GM12878 (cell line): ENCODE data around the gene FAM47E. TPM values are rescaled to one million over a fixed set of nuclear protein-coding genes. Genes with fewer than 3 reads are reported as not detected.

Source experiments
- ATAC-seq: fragments of 200-7000 bp; cut with Tn5 transposase; 3 replicates; pipeline ENCODE4 v1.9.1; 2020; ENCODE audit warnings: mild to moderate bottlenecking, moderate library complexity
- BruUV-seq: library from RNA; stranded (reverse); fragments of 400-500 nt; replicated peaks from 2 replicates; lab custom pipeline; 2021; lab: Mats Ljungman, UMichigan
- CTCF ChIA-PET: fragments of 300-600 bp; sonication (Branson Sonifier 250); formaldehyde crosslinking; extraction: SDS; loops from one replicate; lab custom pipeline; 2021; ENCODE audit warnings: inconsistent platforms; lab: Yijun Ruan, JAX
- POLR2A ChIA-PET: fragments of 350-600 bp; formaldehyde crosslinking; extraction: SDS; loops from one replicate; lab custom pipeline; 2021; ENCODE audit warnings: inconsistent platforms; lab: Charles Lee
- RAD21 ChIA-PET: fragments of 300-600 bp; sonication (Branson Sonifier 250); formaldehyde crosslinking; loops from one replicate; lab custom pipeline; 2023; ENCODE audit warnings: antibody characterized with exemption; ENCODE audit not compliant: unreplicated experiment; lab: Charles Lee
- SMC1A ChIA-PET: fragments of 300-600 bp; sonication (Branson Sonifier 250); formaldehyde crosslinking; loops from one replicate; lab custom pipeline; 2023; ENCODE audit not compliant: unreplicated experiment, uncharacterized antibody; lab: Charles Lee
- DNase-seq: peaks from one replicate; pipeline ENCODE4 v3.0.0-alpha.2; 2011; ENCODE audit warnings: low read depth, low spot score
- FAIRE-seq: peaks from 3 replicates; lab custom pipeline; 2011; peaks lifted over from hg19 to GRCh38; lab: Jason Lieb, UNC
- H2AFZ ChIP-seq: 2 replicates; pipeline ENCODE4 v1.6.0; 2011; ENCODE audit warnings: low read depth, low read length, control low read depth; ENCODE audit not compliant: control insufficient read depth
- H3K27ac ChIP-seq: 2 replicates; pipeline ENCODE4 v1.5.1; 2011; ENCODE audit warnings: control low read depth; ENCODE audit not compliant: control insufficient read depth, insufficient read depth
- H3K27me3 ChIP-seq, 2 experiments: replicated peaks in 1 of 2; 2 replicates each; pipeline versions ENCODE4 v1.6.0 to v1.6.1; 2011; ENCODE audit warnings: low read length in 1 of 2; ENCODE audit not compliant: control insufficient read depth in 2 of 2, insufficient read depth in 2 of 2
- H3K36me3 ChIP-seq, 2 experiments: 2 replicates each; pipeline ENCODE4 v1.5.1; 2011; ENCODE audit warnings: low read length in 1 of 2; ENCODE audit not compliant: control insufficient read depth in 2 of 2, insufficient read depth in 2 of 2
- H3K4me1 ChIP-seq: 2 replicates; pipeline ENCODE4 v1.6.1; 2011; ENCODE audit warnings: mild to moderate bottlenecking, low read length, moderate library complexity, mixed read lengths; ENCODE audit not compliant: control insufficient read depth, insufficient read depth
- H3K4me2 ChIP-seq: 2 replicates; pipeline ENCODE4 v1.6.0; 2011; ENCODE audit warnings: control low read depth; ENCODE audit not compliant: control insufficient read depth, insufficient read depth
- H3K4me3 ChIP-seq: fragments of 200-600 bp; sonication (generic); 2 replicates; pipeline ENCODE4 v1.5.1; 2016
- H3K79me2 ChIP-seq: 2 replicates; pipeline ENCODE4 v1.6.0; 2011; ENCODE audit warnings: low read length; ENCODE audit not compliant: control insufficient read depth, insufficient read depth
- H3K9ac ChIP-seq: 2 replicates; pipeline ENCODE4 v1.8.0; 2011; ENCODE audit warnings: low read length, control low read depth, mixed read lengths; ENCODE audit not compliant: control insufficient read depth, insufficient read depth
- H3K9me3 ChIP-seq: replicated peaks from 3 replicates; pipeline ENCODE4 v1.5.1; 2011; ENCODE audit warnings: mild to moderate bottlenecking, low read length; ENCODE audit not compliant: control insufficient read depth, insufficient read depth
- H4K20me1 ChIP-seq: 2 replicates; pipeline ENCODE4 v1.6.0; 2011; ENCODE audit not compliant: control insufficient read depth, insufficient read depth
- ATF3 ChIP-seq: IDR thresholded peaks from 2 replicates; pipeline ENCODE4 v1.6.1; 2011; ENCODE audit warnings: low read depth, mild to moderate bottlenecking, low read length, moderate library complexity, borderline replicate concordance; ENCODE audit errors: extremely low read depth
- ATF7 ChIP-seq: fragments of 450-650 bp; IDR thresholded peaks from 2 replicates; pipeline ENCODE4 v1.6.1; 2016; ENCODE audit warnings: low read depth, mild to moderate bottlenecking
- CBFB ChIP-seq: IDR thresholded peaks from 2 replicates; pipeline ENCODE4 v1.6.1; 2016; ENCODE audit warnings: antibody characterized with exemption, low read depth
- CREM ChIP-seq: IDR thresholded peaks from 2 replicates; pipeline ENCODE4 v1.6.1; 2014; ENCODE audit warnings: antibody characterized with exemption, low read depth
- EGR1 ChIP-seq, 2 experiments: IDR thresholded peaks; 1 replicate in 1 of 2; 2 replicates in 1 of 2; pipeline ENCODE4 v1.6.1; 2011 to 2012; ENCODE audit warnings: low read depth in 2 of 2, low read length in 2 of 2, borderline replicate concordance in 1 of 2, mild to moderate bottlenecking in 1 of 2, moderate library complexity in 1 of 2
- HDAC2 ChIP-seq: fragments of 200-600 bp; sonication (generic); IDR thresholded peaks from 2 replicates; pipeline ENCODE4 v1.6.1; 2017
- IKZF1 ChIP-seq: fragments of 450-650 bp; conservative IDR thresholded peaks from 2 replicates; pipeline ENCODE4 v1.6.1; 2017; ENCODE audit warnings: antibody characterized with exemption, mild to moderate bottlenecking
- IKZF2 ChIP-seq, 2 experiments: fragments of 450-650 bp; IDR thresholded peaks; 2 replicates each; pipeline ENCODE4 v1.6.1; 2017; ENCODE audit warnings: mild to moderate bottlenecking in 2 of 2, moderate library complexity in 2 of 2
- KAT2A ChIP-seq: conservative IDR thresholded peaks from 2 replicates; pipeline ENCODE4 v1.6.1; 2011; ENCODE audit warnings: low read depth, low read length; ENCODE audit not compliant: control insufficient read depth
- POLR2A ChIP-seq: IDR thresholded peaks from 2 replicates; pipeline ENCODE4 v1.6.1; 2011; ENCODE audit warnings: low read depth, mild to moderate bottlenecking, low read length
- RUNX3 ChIP-seq: IDR thresholded peaks from 2 replicates; pipeline ENCODE4 v1.6.1; 2012; ENCODE audit warnings: low read length, inconsistent platforms
- SMAD5 ChIP-seq: IDR thresholded peaks from 2 replicates; pipeline ENCODE4 v1.6.1; 2016; ENCODE audit warnings: antibody characterized with exemption, low read depth
- STAT3 ChIP-seq: IDR thresholded peaks from 2 replicates; pipeline ENCODE4 v1.6.1; 2011; ENCODE audit warnings: low read depth, low read length, improper control_type of control experiment
- YY1 ChIP-seq: IDR thresholded peaks from 2 replicates; pipeline ENCODE4 v1.6.1; 2011; ENCODE audit warnings: low read depth, mild to moderate bottlenecking, low read length
- ZNF207 ChIP-seq: fragments of 450-650 bp; IDR thresholded peaks from 2 replicates; pipeline ENCODE4 v1.6.1; 2014; ENCODE audit warnings: antibody characterized with exemption, mild to moderate bottlenecking, borderline replicate concordance
- ZZZ3 ChIP-seq: IDR thresholded peaks from 2 replicates; pipeline ENCODE4 v1.6.1; 2011; ENCODE audit warnings: low read depth; ENCODE audit not compliant: control insufficient read depth, insufficient read length
- WGBS: methylation state at CpG from one replicate; pipeline ENCODE4 v1.1.6; 2016; ENCODE audit warnings: low lambda C conversion rate; ENCODE audit not compliant: insufficient replicate concordance, insufficient coverage; ENCODE audit errors: missing lambda C conversion rate; 5-methylcytosine and 5-hydroxymethylcytosine counted together
- in situ Hi-C: fragments of 300-500 bp; cut with MboI; formaldehyde crosslinking; loops from 9 replicates; pipeline ENCODE4 v1.14.3; 2018; ENCODE audit warnings: mixed read lengths
- intact Hi-C: fragments of 100-400 bp; cut with micrococcal nuclease; formaldehyde crosslinking; loops from one replicate; pipeline ENCODE4 v1.14.2; 2022; ENCODE audit not compliant: unreplicated experiment
- polyA plus RNA-seq, 11 experiments: library from polyadenylated mRNA; depleted of rRNA in 4 of 11; unstranded in 6 of 11; stranded (reverse) in 5 of 11; fragments of >200 nt; fragmentation: Nextera tagmentation in 4 of 11; fragmentation: Illumina TruSeq in 1 of 11; extraction: Ambion mirVana in 4 of 11; extraction: Trizol in 1 of 11; gene quantifications; 1 replicate in 1 of 11; 2 replicates in 10 of 11; pipeline versions ENCODE4 v1.2.1 to v1.2.3, GENCODE V29; 2011 to 2016; ENCODE audit warnings: inconsistent platforms in 2 of 11, missing spikeins in 2 of 11, low read depth in 1 of 11
- total RNA-seq, 4 experiments: library from RNA; depleted of rRNA in 3 of 4; stranded (reverse); fragments of >200 nt in 3 of 4; fragmentation: Illumina TruSeq in 1 of 4; extraction: Trizol in 1 of 4; gene quantifications; 2 replicates each; pipeline versions ENCODE4 v1.2.1 to v1.2.3, GENCODE V29; 2013 to 2021
- TF ChIP-seq, protein P1 (sequence below): IDR thresholded peaks from 2 replicates; pipeline ENCODE4 v1.6.1; 2011; ENCODE audit warnings: borderline replicate concordance, low read depth, mild to moderate bottlenecking, moderate library complexity, mixed read lengths, low read length; ENCODE audit not compliant: insufficient read depth; ENCODE audit errors: extremely low read length

FAM47E gene
- total and polyA plus RNA-seq, 10 of the 15 experiments (the other 5 are each of a cell fraction or from before 2014, with no cell fraction given), result 0.03 TPM; not detected in 9

GRCh38 chr4:76302826-76303438 lies 51.4 kb downstream of the FAM47E start:
- ChIA-PET POLR2A (no interaction called here), SMC1A (no interaction called here), CTCF (interaction anchor here (1.9 kb wide), 1 partner anchor 123 kb away, joined by 7 read pairs; no protein-coding TSS in a partner anchor)
- H3K27ac ChIP-seq, result no peak overlapping the region
- no peaks in the 10 kb centered on the region for H4K20me1 ChIP-seq
- H3K27me3 ChIP-seq, result peaks cover 5 to 16% of the 10 kb centered on the region in 2 experiments
- 5% methylated on average over 3 of the region's 3 CpGs for WGBS
- in situ Hi-C loops, result no loop called here
- no peaks in the 10 kb centered on the region for H3K79me2 ChIP-seq
- no peaks in the 10 kb centered on the region for H3K36me3 ChIP-seq
- H3K9ac ChIP-seq, result no peak overlapping the region
- no peak overlapping the region for H3K4me3 ChIP-seq
- H3K4me2 ChIP-seq, result no peak overlapping the region
- no TSS peak for BruUV-seq
- H3K4me1 ChIP-seq, result peaks cover 24% of the 10 kb centered on the region
- TF ChIP-seq CREM, result no peak
- no peak for TF ChIP-seq STAT3
- TF ChIP-seq YY1, result no peak
- TF ChIP-seq RUNX3, result no peak
- TF ChIP-seq HDAC2, result no peak
- TF ChIP-seq IKZF1, result no peak
- TF ChIP-seq POLR2A, result no peak
- no peak for TF ChIP-seq IKZF2 (IDR thresholded peaks at IDR 0.05)
- TF ChIP-seq ZNF207, result no peak
- no peak for TF ChIP-seq CBFB
- no peak for TF ChIP-seq ZZZ3
- TF ChIP-seq ATF7, result no peak
- no peak for TF ChIP-seq ATF3
- TF ChIP-seq SMAD5, result no peak
- no peak for TF ChIP-seq EGR1 (IDR thresholded peaks at IDR 0.05; ENCODE audit: borderline replicate concordance in 1 of 2, low read depth in 2 of 2, low read length in 2 of 2)
- TF ChIP-seq, protein P1, sequence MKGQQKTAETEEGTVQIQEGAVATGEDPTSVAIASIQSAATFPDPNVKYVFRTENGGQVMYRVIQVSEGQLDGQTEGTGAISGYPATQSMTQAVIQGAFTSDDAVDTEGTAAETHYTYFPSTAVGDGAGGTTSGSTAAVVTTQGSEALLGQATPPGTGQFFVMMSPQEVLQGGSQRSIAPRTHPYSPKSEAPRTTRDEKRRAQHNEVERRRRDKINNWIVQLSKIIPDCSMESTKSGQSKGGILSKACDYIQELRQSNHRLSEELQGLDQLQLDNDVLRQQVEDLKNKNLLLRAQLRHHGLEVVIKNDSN, result no peak
- no peak for TF ChIP-seq KAT2A
- TF ChIP-seq, all 136 proteins: peak for 0
- ATAC-seq, result no peak
- DNase-seq, result no peak
- RAD21 ChIA-PET, result no interaction called here
- intact Hi-C loops, result no loop called here
- Histone ChIP-seq H2AFZ (no peak overlapping the region), H3K9me3 (peaks cover 6% of the 10 kb centered on the region)
- FAIRE-seq, result no peak
